Endothelial cell of umbilical vein (primary cell): ENCODE data around the gene TRPC3.

ENCODE experiments used
- CTCF ChIP-seq, 2 donors: IDR thresholded peaks; 1 replicate in 1 of 2; 2 replicates in 1 of 2; pipeline ENCODE4 v1.5.1; 2011; ENCODE audit warnings: low read length in 2 of 2, mild to moderate bottlenecking in 2 of 2, moderate library complexity in 2 of 2, control low read depth in 1 of 2, inconsistent platforms in 1 of 2, low read depth in 1 of 2; ENCODE audit not compliant: insufficient read depth in 1 of 2; ENCODE audit errors: extremely low read depth in 1 of 2
- EZH2 ChIP-seq: IDR thresholded peaks from 2 replicates; pipeline ENCODE4 v1.6.1; 2012; ENCODE audit warnings: borderline replicate concordance, low read depth, mild to moderate bottlenecking, moderate library complexity, low read length, inconsistent platforms; ENCODE audit not compliant: severe bottlenecking
- FOS ChIP-seq: IDR thresholded peaks from 2 replicates; pipeline ENCODE4 v1.6.1; 2011; ENCODE audit warnings: mild to moderate bottlenecking, low read length, moderate library complexity, borderline replicate concordance; ENCODE audit not compliant: insufficient read depth
- GATA2 ChIP-seq: IDR thresholded peaks from 2 replicates; pipeline ENCODE4 v1.7.0; 2011; ENCODE audit warnings: low read depth, mild to moderate bottlenecking, moderate library complexity, mixed read lengths, low read length; ENCODE audit not compliant: insufficient read length, insufficient read depth
- JUN ChIP-seq: IDR thresholded peaks from 2 replicates; pipeline ENCODE4 v1.6.1; 2011; ENCODE audit warnings: borderline replicate concordance, low read depth; ENCODE audit not compliant: insufficient read length, insufficient read depth
- MAX ChIP-seq: IDR thresholded peaks from 2 replicates; pipeline ENCODE4 v1.6.1; 2011; ENCODE audit not compliant: insufficient read depth, insufficient read length
- MYC ChIP-seq: IDR thresholded peaks from one replicate; pipeline ENCODE4 v1.6.1; 2011; ENCODE audit warnings: mild to moderate bottlenecking, low read depth, low read length
- POLR2A ChIP-seq: IDR thresholded peaks from 2 replicates; pipeline ENCODE4 v1.6.1; 2012; ENCODE audit warnings: low read depth, mild to moderate bottlenecking, control low read depth, low read length
- POLR2AphosphoS5 ChIP-seq: IDR thresholded peaks from 2 replicates; pipeline ENCODE4 v1.6.1; 2012; ENCODE audit warnings: low read depth, mild to moderate bottlenecking, control low read depth, low read length, moderate library complexity; ENCODE audit not compliant: insufficient read depth

- TF ChIP-seq CTCF (IDR thresholded peaks at IDR 0.05; ENCODE audit: extremely low read depth in 1 of 2, insufficient read depth in 1 of 2, low read depth in 1 of 2, low read length in 2 of 2) (no peak), EZH2 (no peak), POLR2A (no peak), JUN (no peak), POLR2AphosphoS5 (no peak), MAX (no peak), FOS (no peak), GATA2 (no peak), MYC (no peak)
These were observed 28.6 kb downstream of the TRPC3 start for GRCh38 chr4:121923306-121923705.
